ENCODE measurements around the gene S100B.

DNA sequence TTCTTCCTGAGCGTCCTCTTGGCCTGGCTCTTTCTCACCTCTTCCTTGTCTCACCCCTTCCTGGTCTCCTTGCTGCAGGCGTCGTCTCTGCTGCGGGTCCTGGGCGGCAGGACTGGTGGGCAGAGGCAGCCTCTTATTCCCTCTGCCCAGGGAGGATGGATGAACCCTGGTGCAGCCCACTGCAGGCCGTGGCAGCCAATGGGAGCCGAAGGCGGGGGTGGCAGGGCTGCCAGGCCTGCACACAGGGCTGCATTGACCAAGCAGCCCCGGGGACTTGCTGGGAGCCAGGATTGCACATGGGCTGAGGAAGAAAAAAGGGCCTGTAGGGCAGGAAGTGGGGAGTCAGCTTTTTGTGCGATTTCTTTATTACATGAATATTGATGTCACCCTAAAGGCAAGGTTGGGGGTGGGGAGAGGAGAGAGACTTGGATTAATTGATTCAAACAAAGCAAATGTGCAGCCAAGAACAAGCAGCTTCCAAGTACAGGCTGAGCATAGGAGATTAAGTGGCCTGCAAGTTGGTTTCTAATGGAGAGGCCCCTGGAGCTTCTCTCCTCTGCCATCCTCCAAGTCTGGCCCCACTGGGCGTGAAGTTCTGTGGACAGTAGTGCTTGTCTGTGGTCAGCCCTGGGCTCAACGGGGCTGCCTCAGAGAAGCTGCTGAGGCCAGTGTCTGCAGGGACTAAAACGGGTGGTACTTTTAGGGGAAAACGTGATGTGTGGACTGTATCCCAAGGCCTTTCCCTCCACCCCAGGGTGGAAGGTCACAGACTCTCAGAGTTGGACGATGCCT is at the start of gene S100B:
- TF ChIP-seq, protein P1, sequence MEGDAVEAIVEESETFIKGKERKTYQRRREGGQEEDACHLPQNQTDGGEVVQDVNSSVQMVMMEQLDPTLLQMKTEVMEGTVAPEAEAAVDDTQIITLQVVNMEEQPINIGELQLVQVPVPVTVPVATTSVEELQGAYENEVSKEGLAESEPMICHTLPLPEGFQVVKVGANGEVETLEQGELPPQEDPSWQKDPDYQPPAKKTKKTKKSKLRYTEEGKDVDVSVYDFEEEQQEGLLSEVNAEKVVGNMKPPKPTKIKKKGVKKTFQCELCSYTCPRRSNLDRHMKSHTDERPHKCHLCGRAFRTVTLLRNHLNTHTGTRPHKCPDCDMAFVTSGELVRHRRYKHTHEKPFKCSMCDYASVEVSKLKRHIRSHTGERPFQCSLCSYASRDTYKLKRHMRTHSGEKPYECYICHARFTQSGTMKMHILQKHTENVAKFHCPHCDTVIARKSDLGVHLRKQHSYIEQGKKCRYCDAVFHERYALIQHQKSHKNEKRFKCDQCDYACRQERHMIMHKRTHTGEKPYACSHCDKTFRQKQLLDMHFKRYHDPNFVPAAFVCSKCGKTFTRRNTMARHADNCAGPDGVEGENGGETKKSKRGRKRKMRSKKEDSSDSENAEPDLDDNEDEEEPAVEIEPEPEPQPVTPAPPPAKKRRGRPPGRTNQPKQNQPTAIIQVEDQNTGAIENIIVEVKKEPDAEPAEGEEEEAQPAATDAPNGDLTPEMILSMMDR (IDR thresholded peaks at IDR 0.05), result no peak
- no peak for TF ChIP-seq POLR2A (IDR thresholded peaks at IDR 0.05)

Measured in Peyer's patch (tissue), 4 donors.